Ishikawa (cell line): ENCODE data around the gene ALOX15.

Source experiments
- CEBPB ChIP-seq: IDR thresholded peaks from 2 replicates; pipeline ENCODE4 v1.6.1; 2012
- CREB1 ChIP-seq: IDR thresholded peaks from 2 replicates; pipeline ENCODE4 v1.6.1; 2012; ENCODE audit warnings: low read depth
- EGR1 ChIP-seq: IDR thresholded peaks from 2 replicates; pipeline ENCODE4 v1.6.1; 2012
- EP300 ChIP-seq: IDR thresholded peaks from 2 replicates; pipeline ENCODE4 v1.6.1; 2012; ENCODE audit warnings: borderline replicate concordance
- FOXM1 ChIP-seq: IDR thresholded peaks from 2 replicates; pipeline ENCODE4 v1.6.1; 2012; ENCODE audit warnings: low read depth, borderline replicate concordance
- MAX ChIP-seq: IDR thresholded peaks from 2 replicates; pipeline ENCODE4 v1.6.1; 2012
- NFIC ChIP-seq: IDR thresholded peaks from 2 replicates; pipeline ENCODE4 v1.6.1; 2012
- RAD21 ChIP-seq: IDR thresholded peaks from 2 replicates; pipeline ENCODE4 v1.6.1; 2012; ENCODE audit warnings: low read depth
- REST ChIP-seq: IDR thresholded peaks from 2 replicates; pipeline ENCODE4 v1.6.1; 2012; ENCODE audit warnings: low read depth, mild to moderate bottlenecking
- TAF1 ChIP-seq: IDR thresholded peaks from 2 replicates; pipeline ENCODE4 v1.6.1; 2012; ENCODE audit warnings: low read depth, mild to moderate bottlenecking
- TCF12 ChIP-seq: IDR thresholded peaks from 2 replicates; pipeline ENCODE4 v1.6.1; 2012; ENCODE audit warnings: low read depth
- TEAD4 ChIP-seq: IDR thresholded peaks from 2 replicates; pipeline ENCODE4 v1.6.1; 2012
- USF1 ChIP-seq: IDR thresholded peaks from 2 replicates; pipeline ENCODE4 v1.6.1; 2012
- YY1 ChIP-seq: IDR thresholded peaks from 2 replicates; pipeline ENCODE4 v1.6.1; 2012; ENCODE audit warnings: low read depth
- ZBTB7A ChIP-seq: IDR thresholded peaks from 2 replicates; pipeline ENCODE4 v1.6.1; 2012; ENCODE audit warnings: low read depth

The ALOX15 gene

GRCh38 chr17:4586043-4586442 lies 55.4 kb downstream of the ALOX15 start:
- TF ChIP-seq TCF12 (no peak), FOXM1 (no peak), ZBTB7A (no peak), TEAD4 (no peak), USF1 (no peak), YY1 (no peak), EGR1 (no peak), RAD21 (no peak), CREB1 (no peak), NFIC (no peak), CEBPB (no peak)

- TF ChIP-seq USF1 (no peak), ZBTB7A (no peak)
Measured at GRCh38 chr17:4585638-4585994, 55.9 kb downstream of the ALOX15 start.

- TF ChIP-seq TEAD4: no peak
- no peak for TF ChIP-seq NFIC
- TF ChIP-seq EP300: no peak
- TF ChIP-seq CEBPB: no peak
- no peak for TF ChIP-seq USF1
- TF ChIP-seq MAX: no peak
- TF ChIP-seq CREB1: no peak
- no peak for TF ChIP-seq TAF1
- TF ChIP-seq REST: no peak
- TF ChIP-seq ZBTB7A: no peak
- TF ChIP-seq YY1: no peak
- no peak for TF ChIP-seq FOXM1
- TF ChIP-seq EGR1: no peak
- no peak for TF ChIP-seq RAD21
- TF ChIP-seq TCF12: no peak
Measured at GRCh38 chr17:4584917-4585637, 56.4 kb downstream of the ALOX15 start.

GRCh38 chr17:4584101-4584916 lies 57.2 kb downstream of the ALOX15 start, which contains the start of gene SMTNL2:
Gene SMTNL2 (plus strand): TSS chr17:4584529. CDS start chr17:4584606, 77 bp downstream.
- TF ChIP-seq ZBTB7A: peak; percentile 70; the same call in 1 of the 2 replicates
- TF ChIP-seq FOXM1: no peak
- no peak for TF ChIP-seq TCF12
- peak; percentile 72; the same call in 1 of the 2 replicates for TF ChIP-seq MAX
- TF ChIP-seq EP300: no peak

- TF ChIP-seq REST: no peak
- no peak for TF ChIP-seq TEAD4
- TF ChIP-seq MAX: no peak
- no peak for TF ChIP-seq RAD21
- no peak for TF ChIP-seq EGR1
- no peak for TF ChIP-seq TCF12
- TF ChIP-seq EP300: no peak
- TF ChIP-seq CEBPB: no peak
- no peak for TF ChIP-seq CREB1
- TF ChIP-seq ZBTB7A: no peak
- no peak for TF ChIP-seq NFIC
- no peak for TF ChIP-seq TAF1
- no peak for TF ChIP-seq FOXM1
Measured at GRCh38 chr17:4583782-4584100, 57.7 kb downstream of the ALOX15 start.
